Heart left ventricle (tissue), 16 donors: ENCODE measurements around the gene STIMATE. TPM values are rescaled to one million over a fixed set of nuclear protein-coding genes. Genes with fewer than 3 reads are reported as not detected.
A peak's percentile ranks its signal among the peaks of the same experiment; 100 is the strongest.

Experiments used
- ATAC-seq, 4 donors: fragments of 200-7000 bp; cut with Tn5 transposase; one replicate each; pipeline ENCODE4 v1.9.1; 2020 to 2022; ENCODE audit warnings: moderate library complexity in 4 of 4, mild to moderate bottlenecking in 3 of 4, moderate number of reproducible peaks in 1 of 4
- DNase-seq, 5 donors: peaks; one replicate each; pipeline ENCODE4 v3.0.0-alpha.2; 2020
- H3K27ac ChIP-seq, 12 donors: fragments of 200-600 bp; sonication (generic) in 4 of 12; one replicate each; pipeline versions ENCODE4 v1.5.0 to v1.8.0; 2016 to 2022; ENCODE audit warnings: mild to moderate bottlenecking in 2 of 12
- H3K27me3 ChIP-seq, 9 donors: fragments of 200-600 bp; sonication (generic) in 2 of 9; one replicate each; pipeline versions ENCODE4 v1.5.1 to v1.8.0; 2016 to 2022; ENCODE audit warnings: mild to moderate bottlenecking in 3 of 9
- H3K36me3 ChIP-seq, 9 donors: fragments of 200-600 bp; sonication (generic) in 2 of 9; one replicate each; pipeline versions ENCODE4 v1.5.0 to v1.8.0; 2018 to 2022; ENCODE audit warnings: mild to moderate bottlenecking in 2 of 9
- H3K4me1 ChIP-seq, 12 donors: fragments of 200-600 bp; sonication (generic) in 4 of 12; one replicate each; pipeline versions ENCODE4 v1.5.0 to v1.8.0; 2016 to 2022; ENCODE audit warnings: mild to moderate bottlenecking in 3 of 12
- H3K4me3 ChIP-seq, 12 donors: fragments of 200-600 bp; sonication (generic) in 4 of 12; one replicate each; pipeline versions ENCODE4 v1.5.0 to v1.8.0; 2017 to 2022; ENCODE audit warnings: mild to moderate bottlenecking in 9 of 12, moderate library complexity in 4 of 12
- H3K9me3 ChIP-seq, 12 donors: fragments of 200-600 bp; sonication (generic) in 4 of 12; one replicate each; pipeline versions ENCODE4 v1.5.0 to v1.8.0; 2016 to 2022; ENCODE audit warnings: mild to moderate bottlenecking in 1 of 12
- POLR2A ChIP-seq, 2 donors: fragments of 450-650 bp; IDR thresholded peaks; one replicate each; pipeline ENCODE4 v1.6.1; 2017; ENCODE audit warnings: antibody characterized with exemption in 2 of 2, mild to moderate bottlenecking in 2 of 2, moderate library complexity in 2 of 2
- WGBS, 4 donors: extraction: QIAGEN DNeasy Blood & Tissue Kit in 2 of 4; methylation state at CpG; one replicate each; pipeline versions ENCODE4 v1.1.5 to v1.1.7; 2013 to 2018; 5-methylcytosine and 5-hydroxymethylcytosine counted together
- intact Hi-C, 10 donors: fragments of 100-400 bp; cut with DNase I; formaldehyde crosslinking; loops; one replicate each; pipeline versions ENCODE4 v1.11.1 to v1.14.2; 2022
- polyA plus RNA-seq, 2 donors: library from polyadenylated mRNA; stranded (reverse); fragments of 200-250 nt; gene quantifications; one replicate each; pipeline ENCODE4 v1.2.3, GENCODE V29; 2013
- total RNA-seq, 9 donors: library from RNA; depleted of rRNA in 2 of 9; stranded (reverse); fragments of >200 nt in 2 of 9; fragmentation: NEBNext Ultra II Directional in 3 of 9; extraction: Animal tissue kit (Norgen Biotek cat#: 25700) in 3 of 9; gene quantifications; one replicate each; pipeline versions ENCODE4 v1.1.0 to v1.2.4, GENCODE V29; 2016 to 2023
- TF ChIP-seq, protein P1 (sequence below), 12 donors: fragments of 200-600 bp; sonication (generic) in 4 of 12; IDR thresholded peaks; one replicate each; pipeline versions ENCODE4 v1.5.0 to v1.8.0; 2018 to 2022; ENCODE audit warnings: antibody characterized with exemption in 12 of 12, mild to moderate bottlenecking in 5 of 12
- donor health status: ischemic (EF 13 %, LVEDD 7.1; RV severe dilation, severe dysfunction).
- donor health status: healthy with polysubstance abuse.
- donor health status: DM: no; HTN: yes; CAD: no.
- donor health status: DM: no; HTN: no; CAD: no.
- donor health status: ischemic (EF 25% LVEDD 6.9; RV normal size, moderate dysfunction).
- donor health status: ischemic (EF 25% LVEDD 5.7; RV mildly dilated, moderate dysfunction).
- donor health status: healthy.
- donor health status: DM: yes; HTN: yes; CAD: no.
- donor health status: ischemic (EF 35%, LVEDD 5.7; RV mildly dilated, moderate dysfunction).
- donor health status: nonischemic (EF 11% LVEDD 7.7; RV severe dilation, severe dysfunction).
- donor health status: DM: yes; HTN: yes; CAD: no.
- donor health status: PGD.
- donor health status: ischemic (EF 29% LVEDD 5.4; RV normal size, mild dysfunction).
- donor health status: nonischemic (EF 23%, LVEDD 6.1; RV moderate dilation, normal function).

STIMATE gene
- total and polyA plus RNA-seq, 11 donors = 3.4 to 17.1 (median 9.4) TPM

DNA sequence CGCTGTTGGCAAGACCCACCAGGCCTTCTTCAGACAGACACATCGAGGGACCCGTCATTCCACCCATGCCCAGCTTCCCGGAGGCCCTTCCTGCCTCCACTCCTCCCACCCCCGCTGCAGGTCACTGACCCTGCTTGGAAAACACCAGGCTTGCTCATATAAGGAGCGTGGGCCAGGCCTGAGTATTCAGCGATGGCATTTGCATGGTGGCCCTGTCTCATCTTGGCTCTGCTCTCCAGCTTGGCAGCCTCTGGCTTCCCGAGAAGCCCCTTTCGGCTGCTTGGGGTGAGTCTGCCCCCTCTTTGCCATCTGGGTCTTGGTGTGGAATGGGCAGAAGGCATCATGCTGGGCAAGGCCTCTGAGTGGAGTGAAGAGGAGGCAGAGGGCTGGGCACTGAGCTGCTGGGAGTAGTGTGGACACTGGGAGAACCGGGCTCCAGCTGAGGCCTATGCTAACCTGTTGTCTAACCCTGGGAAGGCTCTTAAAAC lies 102.7 kb downstream of the STIMATE start, which contains the start of gene ITIH3:
ITIH3 (plus strand) TSS at position 185 of the 488 bp plus-strand sequence; CDS start at position 193, 8 bp downstream.
- H3K27me3 ChIP-seq = no peaks in the 10 kb centered on the region
- ATAC-seq (no peak), DNase-seq (no peak)
- H3K9me3 ChIP-seq = no peaks in the 10 kb centered on the region
- H3K36me3 ChIP-seq = no peaks in the 10 kb centered on the region
- no peak for TF ChIP-seq POLR2A (IDR thresholded peaks at IDR 0.05)
- TF ChIP-seq, protein P1, sequence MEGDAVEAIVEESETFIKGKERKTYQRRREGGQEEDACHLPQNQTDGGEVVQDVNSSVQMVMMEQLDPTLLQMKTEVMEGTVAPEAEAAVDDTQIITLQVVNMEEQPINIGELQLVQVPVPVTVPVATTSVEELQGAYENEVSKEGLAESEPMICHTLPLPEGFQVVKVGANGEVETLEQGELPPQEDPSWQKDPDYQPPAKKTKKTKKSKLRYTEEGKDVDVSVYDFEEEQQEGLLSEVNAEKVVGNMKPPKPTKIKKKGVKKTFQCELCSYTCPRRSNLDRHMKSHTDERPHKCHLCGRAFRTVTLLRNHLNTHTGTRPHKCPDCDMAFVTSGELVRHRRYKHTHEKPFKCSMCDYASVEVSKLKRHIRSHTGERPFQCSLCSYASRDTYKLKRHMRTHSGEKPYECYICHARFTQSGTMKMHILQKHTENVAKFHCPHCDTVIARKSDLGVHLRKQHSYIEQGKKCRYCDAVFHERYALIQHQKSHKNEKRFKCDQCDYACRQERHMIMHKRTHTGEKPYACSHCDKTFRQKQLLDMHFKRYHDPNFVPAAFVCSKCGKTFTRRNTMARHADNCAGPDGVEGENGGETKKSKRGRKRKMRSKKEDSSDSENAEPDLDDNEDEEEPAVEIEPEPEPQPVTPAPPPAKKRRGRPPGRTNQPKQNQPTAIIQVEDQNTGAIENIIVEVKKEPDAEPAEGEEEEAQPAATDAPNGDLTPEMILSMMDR (IDR thresholded peaks at IDR 0.05) = no peak
- intact Hi-C loops = no loop called here
- no peak within 1 kb of the TSS for H3K27ac ChIP-seq
- H3K4me1 ChIP-seq = no peaks in the 10 kb centered on the region
- H3K4me3 ChIP-seq = no peak within 1 kb of the TSS
- 69 to 84% (median 75%) methylated on average over 6 to 10 of the region's 10 CpGs for WGBS, 4 donors

DNA sequence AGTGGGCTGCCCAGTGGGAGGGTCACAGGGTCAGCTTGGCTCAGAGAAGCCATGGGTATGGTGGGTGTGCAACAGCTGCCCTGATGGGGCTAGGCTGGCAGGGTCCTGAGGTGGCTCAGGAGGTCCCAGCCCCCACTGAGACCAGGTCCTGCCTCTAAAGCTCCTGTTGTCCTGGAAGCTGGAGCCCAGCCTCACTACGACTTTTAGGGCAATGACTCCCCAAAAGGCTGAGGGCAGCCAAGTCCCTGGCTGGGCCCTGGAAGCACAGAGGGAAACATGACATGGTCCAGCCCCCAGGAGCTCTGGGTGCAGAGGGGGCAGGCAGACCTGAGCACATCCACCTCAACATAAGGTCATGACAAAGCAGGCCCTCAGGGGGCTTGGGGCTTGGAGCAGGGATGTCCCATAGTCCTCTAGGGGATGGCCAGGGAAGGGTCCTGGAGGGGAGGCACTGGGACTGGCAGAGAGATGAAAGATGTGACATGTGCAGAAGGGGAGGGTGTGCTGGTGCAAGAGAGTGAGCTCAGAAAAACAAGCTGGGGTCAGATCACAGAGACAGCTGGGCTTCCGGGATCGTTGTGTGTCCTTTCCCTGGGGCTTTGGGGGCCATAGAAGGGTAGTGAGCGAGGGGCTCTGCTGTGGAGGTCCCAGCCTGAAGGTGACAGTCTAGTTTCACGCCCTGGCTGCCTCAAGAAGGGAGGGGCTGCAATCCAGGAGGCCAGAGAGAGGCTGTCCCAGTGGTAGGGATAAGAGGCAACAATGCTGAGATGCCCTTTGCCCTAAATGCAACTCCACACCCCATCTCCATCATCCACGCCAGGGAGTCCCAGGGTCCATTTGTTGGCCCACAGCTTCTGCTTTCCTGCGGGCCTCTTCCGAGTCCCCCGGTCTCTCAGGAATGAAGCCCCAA lies 103.4 kb downstream of the STIMATE start:
- Histone ChIP-seq H3K27ac (no peak overlapping the region), H3K36me3 (no peaks in the 10 kb centered on the region), H3K4me3 (no peak overlapping the region), H3K4me1 (no peaks in the 10 kb centered on the region), H3K27me3 (no peaks in the 10 kb centered on the region), H3K9me3 (no peaks in the 10 kb centered on the region)
- WGBS, 4 donors = 74 to 83% (median 76%) methylated on average over 8 to 9 of the region's 9 CpGs
- ATAC-seq (no peak), DNase-seq (no peak)
- intact Hi-C loops = no loop called here
- no peak for TF ChIP-seq POLR2A (IDR thresholded peaks at IDR 0.05)
- TF ChIP-seq, protein P1 (IDR thresholded peaks at IDR 0.05) = no peak

DNA sequence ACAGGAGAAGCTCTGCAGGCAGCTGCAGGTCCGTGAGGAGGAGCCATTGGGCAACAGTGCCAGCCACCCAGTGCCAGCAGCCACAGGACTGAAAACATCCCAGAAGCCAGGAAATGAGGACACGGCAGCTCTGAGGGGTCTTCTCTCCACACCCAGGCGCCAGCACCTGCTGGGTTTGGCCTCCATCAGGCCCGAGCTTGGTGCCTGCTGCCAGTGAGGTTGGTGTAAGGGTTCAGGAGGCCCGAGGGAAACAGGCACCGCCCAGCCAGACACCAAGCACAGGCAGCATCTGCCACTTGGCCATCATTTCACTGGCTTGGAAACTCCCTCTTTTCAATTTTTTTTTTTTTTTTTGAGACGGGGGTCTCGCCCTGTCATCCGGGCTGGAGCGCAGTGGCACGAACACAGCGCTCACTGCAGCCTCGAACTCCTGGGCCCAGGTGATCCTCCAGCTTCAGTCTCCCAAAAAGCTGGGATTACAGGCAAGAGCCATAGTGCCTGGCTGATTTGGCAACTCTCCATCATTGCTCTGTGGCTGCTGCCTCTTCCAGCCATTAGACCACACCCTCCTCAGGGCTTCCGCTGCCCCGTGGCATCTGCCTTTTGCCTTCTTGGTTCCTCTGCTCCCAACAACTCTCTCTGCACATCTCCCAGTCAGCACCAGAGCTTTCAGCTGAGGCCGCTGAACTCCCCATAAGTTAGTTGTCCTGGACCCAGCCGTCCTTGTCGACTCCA lies 104.2 kb downstream of the STIMATE start:
- WGBS, 4 donors = 78 to 85% (median 84%) methylated on average over 17 to 18 of the region's 18 CpGs
- no peaks in the 10 kb centered on the region for H3K27me3 ChIP-seq
- H3K27ac ChIP-seq = no peak overlapping the region
- H3K4me1 ChIP-seq = no peaks in the 10 kb centered on the region
- H3K36me3 ChIP-seq = no peaks in the 10 kb centered on the region
- H3K4me3 ChIP-seq = no peak overlapping the region
- intact Hi-C loops = no loop called here
- no peaks in the 10 kb centered on the region for H3K9me3 ChIP-seq
- ATAC-seq (no peak), DNase-seq (no peak)
- no peak for TF ChIP-seq POLR2A (IDR thresholded peaks at IDR 0.05)
- TF ChIP-seq, protein P1 (IDR thresholded peaks at IDR 0.05) = no peak

DNA sequence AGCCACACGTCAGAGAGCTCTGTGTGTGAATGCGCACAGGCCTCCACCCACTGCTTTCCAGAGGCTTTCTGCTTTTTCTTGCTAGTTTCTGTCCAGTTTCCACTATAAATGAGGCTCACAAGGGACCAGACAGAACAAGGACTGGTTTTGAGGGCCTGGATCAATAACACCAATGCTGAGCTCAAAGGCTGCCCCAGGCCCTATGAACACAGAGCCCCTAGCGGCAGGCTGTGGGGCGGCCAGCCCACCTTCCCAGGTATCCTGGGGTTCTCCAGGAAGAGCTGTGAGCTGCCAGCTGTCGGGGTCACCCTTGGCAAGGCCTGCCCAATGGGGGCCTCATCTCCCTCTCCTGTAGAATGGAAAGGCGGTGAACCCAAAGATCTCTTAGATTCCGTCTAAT lies 104.9 kb downstream of the STIMATE start:
- intact Hi-C loops = no loop called here
- no peaks in the 10 kb centered on the region for H3K36me3 ChIP-seq
- H3K27me3 ChIP-seq = no peaks in the 10 kb centered on the region
- peak in 1 of 5 donors; percentile 33 for DNase-seq
- no peak overlapping the region for H3K27ac ChIP-seq
- TF ChIP-seq POLR2A (IDR thresholded peaks at IDR 0.05) = no peak
- TF ChIP-seq, protein P1 (IDR thresholded peaks at IDR 0.05) = no peak
- H3K4me1 ChIP-seq = no peaks in the 10 kb centered on the region
- no peak overlapping the region for H3K4me3 ChIP-seq
- no peaks in the 10 kb centered on the region for H3K9me3 ChIP-seq
- ATAC-seq = no peak
- 85 to 96% (median 91%) methylated on average over 6 to 7 of the region's 7 CpGs for WGBS, 4 donors
